ENCODE data around the gene CACNA1H. TPM values are rescaled to one million over a fixed set of nuclear protein-coding genes. Genes with fewer than 3 reads are reported as not detected.

The CACNA1H gene
- total RNA-seq, 1 donor from 2014 or later = 10.9 TPM

DNA sequence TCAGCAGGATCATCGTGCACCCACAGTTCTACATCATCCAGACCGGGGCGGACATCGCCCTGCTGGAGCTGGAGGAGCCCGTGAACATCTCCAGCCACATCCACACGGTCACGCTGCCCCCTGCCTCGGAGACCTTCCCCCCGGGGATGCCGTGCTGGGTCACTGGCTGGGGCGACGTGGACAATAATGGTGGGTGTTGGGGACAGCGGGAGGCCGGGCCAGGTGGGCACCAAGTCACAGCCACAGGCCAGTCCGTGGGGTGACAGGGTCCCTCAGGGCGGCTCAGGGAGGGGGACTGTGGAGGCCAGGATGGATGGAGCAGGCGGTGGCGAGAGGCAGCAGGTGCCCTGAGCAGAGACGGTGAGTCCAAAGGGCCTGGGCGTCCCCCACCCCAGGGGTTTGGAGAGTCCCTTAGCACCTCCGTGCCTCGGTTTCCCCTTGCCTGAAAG, 104.0 kb downstream of the CACNA1H start:
- Histone ChIP-seq H3K36me3 (no peaks in the 10 kb centered on the region), H3K9me3 (no peaks in the 10 kb centered on the region), H3K27me3 (peaks cover 34% of the 10 kb centered on the region), H3K4me1 (no peaks in the 10 kb centered on the region), H3K27ac (no peak overlapping the region), H3K4me3 (no peak overlapping the region)
- TF ChIP-seq CTCF (IDR thresholded peaks at IDR 0.05) = no peak
- no peak for DNase-seq
- ATAC-seq = no peak
- intact Hi-C loops (cut with DNase I) = no loop called here

GRCh38 chr16:1257561-1258224, 104.8 kb downstream of the CACNA1H start:
- Histone ChIP-seq H3K4me1 (no peaks in the 10 kb centered on the region), H3K36me3 (no peaks in the 10 kb centered on the region), H3K27me3 (peaks cover 42% of the 10 kb centered on the region), H3K9me3 (no peaks in the 10 kb centered on the region), H3K4me3 (no peak overlapping the region), H3K27ac (no peak overlapping the region)
- no peak for ATAC-seq
- DNase-seq = no peak
- intact Hi-C loops (cut with DNase I) = no loop called here
- TF ChIP-seq CTCF (IDR thresholded peaks at IDR 0.05) = no peak

DNA sequence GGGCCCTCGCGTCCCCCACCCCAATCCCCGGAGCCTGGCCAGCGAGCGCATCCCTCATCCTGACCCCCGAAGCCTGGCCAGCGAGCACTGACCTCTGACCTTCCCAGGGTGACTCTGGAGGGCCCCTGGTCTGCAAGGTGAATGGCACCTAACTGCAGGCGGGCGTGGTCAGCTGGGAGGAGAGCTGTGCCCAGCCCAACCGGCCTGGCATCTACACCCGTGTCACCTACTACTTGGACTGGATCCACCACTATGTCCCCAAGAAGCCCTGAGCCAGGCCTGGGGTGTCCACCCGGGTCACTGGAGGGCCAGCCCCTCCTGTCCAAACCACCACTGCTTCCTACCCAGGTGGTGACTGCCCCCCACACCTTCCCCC, 105.3 kb downstream of the CACNA1H start:
- Histone ChIP-seq H3K27me3 (peaks cover 47% of the 10 kb centered on the region), H3K36me3 (no peaks in the 10 kb centered on the region), H3K27ac (no peak overlapping the region), H3K4me1 (no peaks in the 10 kb centered on the region), H3K9me3 (no peaks in the 10 kb centered on the region), H3K4me3 (no peak overlapping the region)
- TF ChIP-seq CTCF (IDR thresholded peaks at IDR 0.05) = no peak
- ATAC-seq (no peak), DNase-seq (no peak)
- intact Hi-C loops (cut with DNase I) = no loop called here

- ATAC-seq = no peak
- Histone ChIP-seq H3K9me3 (no peaks in the 10 kb centered on the region), H3K36me3 (no peaks in the 10 kb centered on the region), H3K4me3 (no peak overlapping the region), H3K4me1 (no peaks in the 10 kb centered on the region), H3K27me3 (peaks cover 49% of the 10 kb centered on the region), H3K27ac (no peak overlapping the region)
- no peak for DNase-seq
- no peak for TF ChIP-seq CTCF (IDR thresholded peaks at IDR 0.05)
- intact Hi-C loops (cut with DNase I) = no loop called here
These were observed 106.2 kb downstream of the CACNA1H start for GRCh38 chr16:1258906-1259759.

DNA sequence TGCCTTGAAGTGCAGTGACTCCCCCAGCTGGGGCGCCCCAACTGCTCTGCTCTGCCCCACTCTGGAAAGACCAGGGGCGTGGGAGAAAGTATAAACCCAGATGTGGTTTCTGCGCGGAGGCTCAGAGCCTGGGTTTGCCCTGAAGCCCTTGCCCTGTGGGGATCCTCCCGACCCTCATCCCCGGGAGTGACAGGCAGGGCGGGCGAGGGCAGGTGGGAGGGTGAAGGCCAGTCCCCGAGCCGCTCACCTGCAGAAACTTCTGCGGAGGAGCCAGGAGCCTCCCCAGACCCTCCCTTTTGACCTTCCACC, 106.8 kb downstream of the CACNA1H start:
- Histone ChIP-seq H3K4me1 (no peaks in the 10 kb centered on the region), H3K4me3 (no peak overlapping the region), H3K27ac (no peak overlapping the region), H3K27me3 (peaks cover 49% of the 10 kb centered on the region), H3K36me3 (no peaks in the 10 kb centered on the region), H3K9me3 (no peaks in the 10 kb centered on the region)
- no peak for TF ChIP-seq CTCF (IDR thresholded peaks at IDR 0.05)
- DNase-seq = no peak
- intact Hi-C loops (cut with DNase I) = no loop called here
- ATAC-seq = no peak
